Neural progenitor cell (in vitro differentiated cells): Measurements from ENCODE around the gene POPDC2. TPM values are rescaled to one million over a fixed set of nuclear protein-coding genes. Genes with fewer than 3 reads are reported as not detected.
A peak's percentile ranks its signal among the peaks of the same experiment; 100 is the strongest.

Experiments used
- DNase-seq: peaks from one replicate; pipeline ENCODE4 v3.0.0-alpha.2; 2016; ENCODE audit warnings: low spot score
- H2AFZ ChIP-seq: fragments of 200-600 bp; sonication (generic); replicated peaks from 2 replicates; pipeline ENCODE4 v1.6.1; 2016; ENCODE audit warnings: antibody characterized with exemption
- H3F3A ChIP-seq: fragments of 200-600 bp; sonication (generic); 2 replicates; pipeline ENCODE4 v1.6.1; 2016; ENCODE audit warnings: antibody characterized with exemption, low read depth
- H3K27ac ChIP-seq: fragments of 200-600 bp; sonication (generic); 2 replicates; pipeline ENCODE4 v1.5.1; 2016; ENCODE audit warnings: mild to moderate bottlenecking
- H3K27me3 ChIP-seq: fragments of 200-600 bp; sonication (generic); 2 replicates; pipeline ENCODE4 v1.6.1; 2016; ENCODE audit warnings: mild to moderate bottlenecking, moderate library complexity
- H3K36me3 ChIP-seq: fragments of 200-600 bp; sonication (generic); 2 replicates; pipeline ENCODE4 v1.5.1; 2016
- H3K4me1 ChIP-seq: fragments of 200-600 bp; sonication (generic); 2 replicates; pipeline ENCODE4 v1.6.1; 2016; ENCODE audit warnings: mixed run types
- H3K4me2 ChIP-seq: fragments of 200-600 bp; sonication (generic); 2 replicates; pipeline ENCODE4 v1.6.1; 2016
- H3K4me3 ChIP-seq: fragments of 200-600 bp; sonication (generic); 2 replicates; pipeline ENCODE4 v1.5.1; 2016
- H3K79me2 ChIP-seq: fragments of 200-600 bp; sonication (generic); 2 replicates; pipeline ENCODE4 v1.6.1; 2016; ENCODE audit warnings: low read depth
- H3K9ac ChIP-seq: fragments of 200-600 bp; sonication (generic); 2 replicates; pipeline ENCODE4 v1.6.1; 2016
- H3K9me3 ChIP-seq: fragments of 200-600 bp; sonication (generic); 2 replicates; pipeline ENCODE4 v1.5.1; 2016; ENCODE audit warnings: low read depth
- H4K20me1 ChIP-seq: fragments of 200-600 bp; sonication (generic); 2 replicates; pipeline ENCODE4 v1.6.1; 2016; ENCODE audit warnings: low read depth
- H3K27ac Mint-ChIP-seq: 3 replicates; pipeline ENCODE4 v1.8.0; 2021; ENCODE audit warnings: mixed read lengths
- H3K27me3 Mint-ChIP-seq: 2 replicates; pipeline ENCODE4 v1.8.0; 2022; ENCODE audit warnings: low read depth, mild to moderate bottlenecking, inconsistent platforms, moderate library complexity, mixed read lengths; ENCODE audit not compliant: insufficient read depth
- H3K36me3 Mint-ChIP-seq: 3 replicates; pipeline ENCODE4 v1.8.0; 2021; ENCODE audit warnings: mixed read lengths
- H3K4me1 Mint-ChIP-seq: 3 replicates; pipeline ENCODE4 v1.8.0; 2021; ENCODE audit warnings: mixed read lengths
- H3K4me3 Mint-ChIP-seq: 3 replicates; pipeline ENCODE4 v1.8.0; 2021; ENCODE audit warnings: mild to moderate bottlenecking, moderate library complexity, mixed read lengths
- H3K9me3 Mint-ChIP-seq: 3 replicates; pipeline ENCODE4 v1.8.0; 2020; ENCODE audit warnings: mixed read lengths
- CTCF ChIP-seq: fragments of 200-600 bp; sonication (generic); IDR thresholded peaks from 2 replicates; pipeline ENCODE4 v1.5.1; 2017; ENCODE audit warnings: antibody characterized with exemption, mild to moderate bottlenecking
- EZH2 ChIP-seq: fragments of 200-600 bp; sonication (generic); IDR thresholded peaks from 2 replicates; pipeline ENCODE4 v1.6.1; 2017; ENCODE audit warnings: antibody characterized with exemption, mild to moderate bottlenecking, moderate library complexity
- EZH2phosphoT487 ChIP-seq: fragments of 200-600 bp; sonication (generic); IDR thresholded peaks from 2 replicates; pipeline ENCODE4 v1.6.1; 2017; ENCODE audit warnings: antibody characterized with exemption
- total RNA-seq: library from RNA; depleted of rRNA; stranded (reverse); fragments of >200 nt; gene quantifications from 2 replicates; pipeline ENCODE4 v1.2.3, GENCODE V29; 2015; ENCODE audit warnings: low replicate concordance

POPDC2 gene
- total RNA-seq, 1 donor from 2014 or later, result 0.95 TPM

GRCh38 chr3:119702530-119703527 lies 42.4 kb upstream of the POPDC2 start, which contains the start of gene CFAP91:
Gene CFAP91 (plus strand): TSS chr3:119703022. CDS start chr3:119703099, 77 bp downstream.
- H3K9me3 Mint-ChIP-seq, result peaks cover 5% of the 10 kb centered on the region
- Histone ChIP-seq H3K4me2 (peak within 1 kb of the TSS; percentile 73), H3K9ac (no peak within 1 kb of the TSS), H3F3A (peaks cover 5% of the 10 kb centered on the region), H3K4me1 (peaks cover 21% of the 10 kb centered on the region), H3K27me3 (peaks cover 9% of the 10 kb centered on the region), H3K4me3 (peak within 1 kb of the TSS; percentile 55), H3K79me2 (no peaks in the 10 kb centered on the region), H3K9me3 (no peaks in the 10 kb centered on the region), H3K27ac (no peak within 1 kb of the TSS), H3K36me3 (no peaks in the 10 kb centered on the region), H4K20me1 (no peaks in the 10 kb centered on the region), H2AFZ (peak within 1 kb of the TSS; percentile 90)
- peak within 1 kb of the TSS; percentile 83 for H3K4me3 Mint-ChIP-seq
- no peaks in the 10 kb centered on the region for H3K36me3 Mint-ChIP-seq
- no peak for TF ChIP-seq EZH2phosphoT487
- no peak for TF ChIP-seq EZH2
- TF ChIP-seq CTCF, result no peak
- H3K27ac Mint-ChIP-seq, result no peak within 1 kb of the TSS
- no peaks in the 10 kb centered on the region for H3K27me3 Mint-ChIP-seq
- peak; percentile 98 for DNase-seq
- peaks cover 21% of the 10 kb centered on the region for H3K4me1 Mint-ChIP-seq

GRCh38 chr3:119700920-119701734 lies 40.7 kb upstream of the POPDC2 start:
- Mint-ChIP-seq H3K4me3 (no peak overlapping the region), H3K4me1 (peaks cover 21% of the 10 kb centered on the region), H3K9me3 (peaks cover 5% of the 10 kb centered on the region), H3K27me3 (no peaks in the 10 kb centered on the region), H3K36me3 (no peaks in the 10 kb centered on the region), H3K27ac (peak overlapping the region; percentile 90)
- Histone ChIP-seq H3K79me2 (no peaks in the 10 kb centered on the region), H3K4me1 (peaks cover 21% of the 10 kb centered on the region), H3K9me3 (no peaks in the 10 kb centered on the region), H3K36me3 (no peaks in the 10 kb centered on the region), H2AFZ (no peak overlapping the region), H3K4me3 (no peak overlapping the region), H4K20me1 (no peaks in the 10 kb centered on the region), H3K4me2 (no peak overlapping the region), H3F3A (peaks cover 5% of the 10 kb centered on the region), H3K9ac (no peak overlapping the region), H3K27me3 (peaks cover 9% of the 10 kb centered on the region), H3K27ac (no peak overlapping the region)
- DNase-seq, result no peak
- no peak for TF ChIP-seq CTCF
- no peak for TF ChIP-seq EZH2phosphoT487
- no peak for TF ChIP-seq EZH2

- no peaks in the 10 kb centered on the region for H3K79me2 ChIP-seq
- H3K4me3 ChIP-seq, result no peak overlapping the region
- no peak overlapping the region for H3K27ac ChIP-seq
- no peaks in the 10 kb centered on the region for H4K20me1 ChIP-seq
- no peak overlapping the region for H2AFZ ChIP-seq
- H3K4me1 Mint-ChIP-seq, result peaks cover 19% of the 10 kb centered on the region
- no peak for TF ChIP-seq EZH2
- no peak for TF ChIP-seq CTCF
- TF ChIP-seq EZH2phosphoT487, result no peak
- no peaks in the 10 kb centered on the region for H3K27me3 Mint-ChIP-seq
- H3K36me3 Mint-ChIP-seq, result no peaks in the 10 kb centered on the region
- H3K4me2 ChIP-seq, result no peak overlapping the region
- no peaks in the 10 kb centered on the region for H3K9me3 ChIP-seq
- H3K9ac ChIP-seq, result no peak overlapping the region
- peaks cover 21% of the 10 kb centered on the region for H3K4me1 ChIP-seq
- peaks cover 9% of the 10 kb centered on the region for H3K27me3 ChIP-seq
- H3K27ac Mint-ChIP-seq, result no peak overlapping the region
- no peaks in the 10 kb centered on the region for H3K36me3 ChIP-seq
- H3F3A ChIP-seq, result peaks cover 5% of the 10 kb centered on the region
- no peak overlapping the region for H3K4me3 Mint-ChIP-seq
- peaks cover 5% of the 10 kb centered on the region for H3K9me3 Mint-ChIP-seq
- no peak for DNase-seq
Observed at GRCh38 chr3:119700269-119700919, 40.0 kb upstream of the POPDC2 start.
